NCI-H2196 (cell line): ENCODE measurements around the gene LOC101059915.

Experiments used
- DNase-seq: peaks from one replicate; lab custom pipeline; 2025; ENCODE audit not compliant: unreplicated experiment; lab: John Stamatoyannopoulos, UW

The LOC101059915 gene

GRCh38 chrX:71667328-71668247 is at the start of gene LOC101059915:
LOC101059915 (plus strand) TSS chrX:71667546.
- DNase-seq: no peak

- DNase-seq: no peak
These were observed 49.6 kb upstream of the LOC101059915 start for GRCh38 chrX:71617742-71618141.

GRCh38 chrX:71618303-71618721 is 49.0 kb upstream of the LOC101059915 start, which contains the start of gene CXCR3:
CXCR3 (minus strand) TSS chrX:71618511; CDS start chrX:71618449, 62 bp downstream.
- DNase-seq: no peak

GRCh38 chrX:71618787-71619186 is 48.6 kb upstream of the LOC101059915 start:
- no peak for DNase-seq

GRCh38 chrX:71619193-71619592 is 48.2 kb upstream of the LOC101059915 start:
- DNase-seq: no peak

GRCh38 chrX:71619986-71620385 is 47.4 kb upstream of the LOC101059915 start:
- DNase-seq: no peak

GRCh38 chrX:71621603-71622002 is 45.7 kb upstream of the LOC101059915 start:
- DNase-seq: no peak

- no peak for DNase-seq
These were observed 45.2 kb upstream of the LOC101059915 start for GRCh38 chrX:71622032-71622575.

- peak; percentile 71 for DNase-seq
These were observed 44.5 kb upstream of the LOC101059915 start for GRCh38 chrX:71622576-71623450.

GRCh38 chrX:71623714-71624113 is 43.6 kb upstream of the LOC101059915 start:
- no peak for DNase-seq

- no peak for DNase-seq
These were observed 41.9 kb upstream of the LOC101059915 start for GRCh38 chrX:71625471-71625870.

- no peak for DNase-seq
These were observed 40.8 kb upstream of the LOC101059915 start for GRCh38 chrX:71626576-71626975.

- DNase-seq: no peak
These were observed 39.5 kb upstream of the LOC101059915 start for GRCh38 chrX:71627588-71628404.

- DNase-seq: no peak
These were observed 37.9 kb upstream of the LOC101059915 start for GRCh38 chrX:71629467-71629866.

- no peak for DNase-seq
These were observed 34.3 kb upstream of the LOC101059915 start for GRCh38 chrX:71632923-71633657.

GRCh38 chrX:71634366-71634765 is 33.0 kb upstream of the LOC101059915 start:
- DNase-seq: no peak

GRCh38 chrX:71636438-71637252 is 30.7 kb upstream of the LOC101059915 start:
- DNase-seq: no peak

GRCh38 chrX:71637253-71637618 is 30.1 kb upstream of the LOC101059915 start:
- no peak for DNase-seq

GRCh38 chrX:71637848-71638247 is 29.5 kb upstream of the LOC101059915 start:
- no peak for DNase-seq
